ENCODE results near the gene STK31.

DNA sequence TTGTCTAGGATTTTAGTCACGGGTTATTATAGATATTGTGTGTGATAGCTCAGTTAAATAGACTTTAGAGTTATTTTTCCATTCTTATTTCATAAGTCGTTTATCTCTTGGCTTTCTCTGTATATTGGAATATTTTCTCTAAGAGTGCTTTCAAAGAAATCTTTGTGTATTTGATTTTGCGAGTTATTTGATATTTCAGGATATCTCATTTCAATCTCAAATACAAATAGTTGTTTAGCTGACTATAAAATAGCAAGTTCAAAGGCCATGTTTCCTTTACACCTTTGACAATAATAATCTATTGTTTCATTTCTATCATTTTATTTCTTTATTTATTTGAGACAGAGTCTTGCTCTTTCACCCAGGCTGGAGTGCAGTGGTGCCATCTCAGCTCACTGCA lies 55.9 kb downstream of the STK31 start:
- TF ChIP-seq CTCF (conservative IDR thresholded peaks at IDR 0.05; ENCODE audit: low read length) = no peak
- TF ChIP-seq EZH2phosphoT487 (IDR thresholded peaks at IDR 0.05; ENCODE audit: borderline replicate concordance) = no peak
